Measurements from ENCODE around the gene SELENOP. TPM values are rescaled to one million over a fixed set of nuclear protein-coding genes. Genes with fewer than 3 reads are reported as not detected.

Gene SELENOP
- total and polyA plus RNA-seq, 2 of the 13 experiments (the other 11 are each of a cell fraction or from before 2014, with no cell fraction given) = 1,895 to 2,083 TPM

GRCh38 chr5:42799241-42799608 lies 12.5 kb downstream of the SELENOP start (continued):
- TF ChIP-seq, protein P1, sequence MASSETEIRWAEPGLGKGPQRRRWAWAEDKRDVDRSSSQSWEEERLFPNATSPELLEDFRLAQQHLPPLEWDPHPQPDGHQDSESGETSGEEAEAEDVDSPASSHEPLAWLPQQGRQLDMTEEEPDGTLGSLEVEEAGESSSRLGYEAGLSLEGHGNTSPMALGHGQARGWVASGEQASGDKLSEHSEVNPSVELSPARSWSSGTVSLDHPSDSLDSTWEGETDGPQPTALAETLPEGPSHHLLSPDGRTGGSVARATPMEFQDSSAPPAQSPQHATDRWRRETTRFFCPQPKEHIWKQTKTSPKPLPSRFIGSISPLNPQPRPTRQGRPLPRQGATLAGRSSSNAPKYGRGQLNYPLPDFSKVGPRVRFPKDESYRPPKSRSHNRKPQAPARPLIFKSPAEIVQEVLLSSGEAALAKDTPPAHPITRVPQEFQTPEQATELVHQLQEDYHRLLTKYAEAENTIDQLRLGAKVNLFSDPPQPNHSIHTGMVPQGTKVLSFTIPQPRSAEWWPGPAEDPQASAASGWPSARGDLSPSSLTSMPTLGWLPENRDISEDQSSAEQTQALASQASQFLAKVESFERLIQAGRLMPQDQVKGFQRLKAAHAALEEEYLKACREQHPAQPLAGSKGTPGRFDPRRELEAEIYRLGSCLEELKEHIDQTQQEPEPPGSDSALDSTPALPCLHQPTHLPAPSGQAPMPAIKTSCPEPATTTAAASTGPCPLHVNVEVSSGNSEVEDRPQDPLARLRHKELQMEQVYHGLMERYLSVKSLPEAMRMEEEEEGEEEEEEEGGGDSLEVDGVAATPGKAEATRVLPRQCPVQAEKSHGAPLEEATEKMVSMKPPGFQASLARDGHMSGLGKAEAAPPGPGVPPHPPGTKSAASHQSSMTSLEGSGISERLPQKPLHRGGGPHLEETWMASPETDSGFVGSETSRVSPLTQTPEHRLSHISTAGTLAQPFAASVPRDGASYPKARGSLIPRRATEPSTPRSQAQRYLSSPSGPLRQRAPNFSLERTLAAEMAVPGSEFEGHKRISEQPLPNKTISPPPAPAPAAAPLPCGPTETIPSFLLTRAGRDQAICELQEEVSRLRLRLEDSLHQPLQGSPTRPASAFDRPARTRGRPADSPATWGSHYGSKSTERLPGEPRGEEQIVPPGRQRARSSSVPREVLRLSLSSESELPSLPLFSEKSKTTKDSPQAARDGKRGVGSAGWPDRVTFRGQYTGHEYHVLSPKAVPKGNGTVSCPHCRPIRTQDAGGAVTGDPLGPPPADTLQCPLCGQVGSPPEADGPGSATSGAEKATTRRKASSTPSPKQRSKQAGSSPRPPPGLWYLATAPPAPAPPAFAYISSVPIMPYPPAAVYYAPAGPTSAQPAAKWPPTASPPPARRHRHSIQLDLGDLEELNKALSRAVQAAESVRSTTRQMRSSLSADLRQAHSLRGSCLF (CRISPR knock-in tag; IDR thresholded peaks at IDR 0.05; ENCODE audit: borderline replicate concordance) = peak; percentile 77; the same call in 1 of the 2 replicates
- TF ChIP-seq NFIC (IDR thresholded peaks at IDR 0.05; ENCODE audit: low read length) (peak; percentile 56; the same call in 1 of the 2 replicates), POLR2A (IDR thresholded peaks at IDR 0.05; ENCODE audit: insufficient read depth in 1 of 2, low read depth in 2 of 2, low read length in 2 of 2) (peak; percentile 8 to 48; a peak in 2 of 4 replicates), ZNF468 (CRISPR knock-in tag; IDR thresholded peaks at IDR 0.05) (no peak), POGK (CRISPR knock-in tag; conservative IDR thresholded peaks at IDR 0.05) (no peak), POLR2AphosphoS5 (IDR thresholded peaks at IDR 0.05; ENCODE audit: low read depth, low read length) (peak; percentile 82), THYN1 (CRISPR knock-in tag; IDR thresholded peaks at IDR 0.05; ENCODE audit: borderline replicate concordance, low read depth) (no peak), ZC3H4 (CRISPR knock-in tag; IDR thresholded peaks at IDR 0.05; ENCODE audit: borderline replicate concordance) (no peak; the same call in 1 of the 2 replicates), PAX8 (CRISPR knock-in tag; IDR thresholded peaks at IDR 0.05; ENCODE audit: borderline replicate concordance) (no peak), KLF9 (CRISPR knock-in tag; IDR thresholded peaks at IDR 0.05; ENCODE audit: low read depth) (peak; percentile 13; the same call in 1 of the 2 replicates), ZBTB8A (CRISPR knock-in tag; IDR thresholded peaks at IDR 0.05; ENCODE audit: borderline replicate concordance, low read depth) (no peak)
- TF ChIP-seq, protein P2, sequence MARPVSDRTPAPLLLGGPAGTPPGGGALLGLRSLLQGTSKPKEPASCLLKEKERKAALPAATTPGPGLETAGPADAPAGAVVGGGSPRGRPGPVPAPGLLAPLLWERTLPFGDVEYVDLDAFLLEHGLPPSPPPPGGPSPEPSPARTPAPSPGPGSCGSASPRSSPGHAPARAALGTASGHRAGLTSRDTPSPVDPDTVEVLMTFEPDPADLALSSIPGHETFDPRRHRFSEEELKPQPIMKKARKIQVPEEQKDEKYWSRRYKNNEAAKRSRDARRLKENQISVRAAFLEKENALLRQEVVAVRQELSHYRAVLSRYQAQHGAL (CRISPR knock-in tag; IDR thresholded peaks at IDR 0.05; ENCODE audit: not compliant biosample characterization) = peak; percentile 5
